ENCODE measurements around the gene CD14. TPM values are rescaled to one million over a fixed set of nuclear protein-coding genes. Genes with fewer than 3 reads are reported as not detected.

Gene CD14
- total RNA-seq, 1 donor from 2014 or later: 0.16 TPM

GRCh38 chr5:140587495-140587894 lies 45.5 kb downstream of the CD14 start:
- Mint-ChIP-seq H3K4me1 (ENCODE audit: low read depth, unreplicated experiment) (peaks cover 23% of the 10 kb centered on the region), H3K27me3 (ENCODE audit: low read depth, unreplicated experiment) (peaks cover 5% of the 10 kb centered on the region), H3K27ac (ENCODE audit: unreplicated experiment) (no peak overlapping the region), H3K4me3 (ENCODE audit: unreplicated experiment) (no peak overlapping the region), H3K36me3 (ENCODE audit: low read depth, unreplicated experiment) (no peaks in the 10 kb centered on the region), H3K9me3 (ENCODE audit: unreplicated experiment) (peaks cover 3% of the 10 kb centered on the region)
- Histone ChIP-seq H3K9ac (ENCODE audit: low read length) (no peak overlapping the region), H3K27me3 (ENCODE audit: insufficient read depth, low read length) (peaks cover 5% of the 10 kb centered on the region), H4K20me1 (ENCODE audit: insufficient read depth, low read length) (no peaks in the 10 kb centered on the region), H3K4me2 (ENCODE audit: low read length) (no peak overlapping the region), H3K4me1 (ENCODE audit: insufficient read depth, low read length) (peaks cover 7% of the 10 kb centered on the region), H3K27ac (ENCODE audit: low read depth, low read length) (no peak overlapping the region), H3K79me2 (ENCODE audit: insufficient read depth, low read length) (no peaks in the 10 kb centered on the region), H3K36me3 (ENCODE audit: insufficient read depth, low read length) (no peaks in the 10 kb centered on the region), H2AFZ (ENCODE audit: low read depth, low read length) (no peak overlapping the region), H3K4me3 (ENCODE audit: insufficient read depth, low read depth, low read length) (no peak overlapping the region), H3K9me3 (ENCODE audit: insufficient read depth, low read depth, low read length) (no peaks in the 10 kb centered on the region)
- no peak for TF ChIP-seq CTCF (IDR thresholded peaks at IDR 0.05; ENCODE audit: insufficient read depth, low read depth, low read length)
- no peak for TF ChIP-seq EZH2 (IDR thresholded peaks at IDR 0.05; ENCODE audit: insufficient read depth, low read length)
- no peak for FAIRE-seq
- DNase-seq (ENCODE audit: low read depth): no peak

Small RNAs within 50 kb of the gene (microRNA-seq; reads per million reads assigned to microRNA genes)
- not detected for gene MIR3655

Other genes starting within 250 kb of the CD14 start
- 49.7 and 56.5 TPM in 2 replicates for gene ANKHD1, start 231.3 kb downstream of the CD14 start, total RNA-seq
- 2.4 and 3.6 TPM in 2 replicates for gene EIF4EBP3, start 85.5 kb downstream of the CD14 start, total RNA-seq
- gene SRA1, start 75.7 kb downstream of the CD14 start, total RNA-seq: 71.3 and 72.4 TPM in 2 replicates
- gene APBB3, start 68.6 kb downstream of the CD14 start, total RNA-seq: 20.4 and 21.1 TPM in 2 replicates
- gene SLC35A4, start 68.3 kb downstream of the CD14 start, total RNA-seq: 59.9 and 61.8 TPM in 2 replicates
- gene TMCO6, start 6.3 kb upstream of the CD14 start, total RNA-seq: 7.0 and 8.0 TPM in 2 replicates
- 55.9 and 62.3 TPM in 2 replicates for gene NDUFA2, start 14.5 kb upstream of the CD14 start, total RNA-seq
- gene IK, start 14.7 kb upstream of the CD14 start, total RNA-seq: 67.3 and 71.6 TPM in 2 replicates
- gene WDR55, start 31.7 kb upstream of the CD14 start, total RNA-seq: 28.8 and 31.2 TPM in 2 replicates
- 1.4 and 1.7 TPM in 2 replicates for gene DND1, start 40.4 kb upstream of the CD14 start, total RNA-seq
- gene HARS1, start 58.2 kb upstream of the CD14 start, total RNA-seq: 84.6 and 95.2 TPM in 2 replicates
- gene HARS2, start 58.3 kb upstream of the CD14 start, total RNA-seq: 26.5 and 29.9 TPM in 2 replicates
- 53.5 and 57.4 TPM in 2 replicates for gene ZMAT2, start 67.3 kb upstream of the CD14 start, total RNA-seq
- gene PCDHA1, start 153.0 kb upstream of the CD14 start, total RNA-seq: not detected in 2 replicates
- 2.3 and 2.5 TPM in 2 replicates for gene PCDHA2, start 161.7 kb upstream of the CD14 start, total RNA-seq
- 0.84 and 1.1 TPM in 2 replicates for gene PCDHA3, start 167.9 kb upstream of the CD14 start, total RNA-seq
- 9.5 and 9.6 TPM in 2 replicates for gene PCDHA4, start 173.9 kb upstream of the CD14 start, total RNA-seq
- 1.0 and 1.7 TPM in 2 replicates for gene PCDHA5, start 188.4 kb upstream of the CD14 start, total RNA-seq
- 2.7 TPM in 2 replicates for gene PCDHA6, start 194.8 kb upstream of the CD14 start, total RNA-seq
- gene PCDHA7, start 201.1 kb upstream of the CD14 start, total RNA-seq: 2.6 TPM in 2 replicates
- gene PCDHA8, start 208.0 kb upstream of the CD14 start, total RNA-seq: 0.99 and 1.0 TPM in 2 replicates
- gene PCDHA9, start 215.2 kb upstream of the CD14 start, total RNA-seq: 0.95 and 1.1 TPM in 2 replicates
- 15.5 and 16.0 TPM in 2 replicates for gene PCDHA10, start 222.7 kb upstream of the CD14 start, total RNA-seq
- 4.9 and 5.8 TPM in 2 replicates for gene PCDHA11, start 235.8 kb upstream of the CD14 start, total RNA-seq
- gene PCDHA12, start 242.1 kb upstream of the CD14 start, total RNA-seq: 13.8 and 16.0 TPM in 2 replicates
- 1.2 and 1.7 TPM in 2 replicates for gene PCDHA13, start 248.9 kb upstream of the CD14 start, total RNA-seq